Measurements from ENCODE around the gene GUCY1A1. TPM values are rescaled to one million over a fixed set of nuclear protein-coding genes. Genes with fewer than 3 reads are reported as not detected.

Gene GUCY1A1
- total RNA-seq, 1 experiment from 2014 or later, result 9.2 TPM

DNA sequence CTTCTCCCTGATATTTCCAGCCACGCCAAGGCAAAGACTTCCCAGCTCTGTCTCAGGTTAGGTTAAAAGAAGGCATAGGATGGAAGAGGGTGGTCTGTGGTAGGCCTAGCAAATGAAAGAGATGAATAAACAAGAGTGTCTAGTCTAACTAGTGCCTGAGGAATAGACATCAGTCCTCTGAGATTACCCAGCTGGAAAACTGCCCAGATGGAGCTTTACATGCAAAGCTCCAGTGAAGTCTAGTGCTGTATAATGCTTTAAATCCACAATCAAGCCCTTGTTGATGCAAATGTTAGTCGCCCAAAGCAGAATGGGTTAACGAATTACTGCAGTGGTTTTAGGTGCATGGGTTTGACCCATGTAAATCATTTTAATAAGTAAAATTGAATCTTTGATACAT is 67.4 kb downstream of the GUCY1A1 start:
- no peak overlapping the region for H2AFZ ChIP-seq (ENCODE audit: low read length)
- H3K36me3 ChIP-seq (ENCODE audit: low read depth, low read length), result no peaks in the 10 kb centered on the region
- no peak overlapping the region for H3K9ac ChIP-seq (ENCODE audit: low read length)
- no peak for ATAC-seq
- intact Hi-C loops (cut with micrococcal nuclease), result no loop called here
- H3K27me3 ChIP-seq (ENCODE audit: low read length), result no peaks in the 10 kb centered on the region
- H4K20me1 ChIP-seq (ENCODE audit: low read length), result no peaks in the 10 kb centered on the region
- POLR2A ChIA-PET (ENCODE audit: unreplicated experiment), result no interaction called here
- H3K4me1 ChIP-seq (ENCODE audit: insufficient read depth, low read length), result no peaks in the 10 kb centered on the region
- H3K27ac ChIP-seq (ENCODE audit: low read length), result no peak overlapping the region
- no TSS peak for BruUV-seq (replicated peaks)
- H3K79me2 ChIP-seq (ENCODE audit: low read length), result no peaks in the 10 kb centered on the region
- H3K9me3 ChIP-seq (ENCODE audit: low read length), result no peaks in the 10 kb centered on the region
- CTCF ChIA-PET, result no interaction called here
- TF ChIP-seq, protein P1, sequence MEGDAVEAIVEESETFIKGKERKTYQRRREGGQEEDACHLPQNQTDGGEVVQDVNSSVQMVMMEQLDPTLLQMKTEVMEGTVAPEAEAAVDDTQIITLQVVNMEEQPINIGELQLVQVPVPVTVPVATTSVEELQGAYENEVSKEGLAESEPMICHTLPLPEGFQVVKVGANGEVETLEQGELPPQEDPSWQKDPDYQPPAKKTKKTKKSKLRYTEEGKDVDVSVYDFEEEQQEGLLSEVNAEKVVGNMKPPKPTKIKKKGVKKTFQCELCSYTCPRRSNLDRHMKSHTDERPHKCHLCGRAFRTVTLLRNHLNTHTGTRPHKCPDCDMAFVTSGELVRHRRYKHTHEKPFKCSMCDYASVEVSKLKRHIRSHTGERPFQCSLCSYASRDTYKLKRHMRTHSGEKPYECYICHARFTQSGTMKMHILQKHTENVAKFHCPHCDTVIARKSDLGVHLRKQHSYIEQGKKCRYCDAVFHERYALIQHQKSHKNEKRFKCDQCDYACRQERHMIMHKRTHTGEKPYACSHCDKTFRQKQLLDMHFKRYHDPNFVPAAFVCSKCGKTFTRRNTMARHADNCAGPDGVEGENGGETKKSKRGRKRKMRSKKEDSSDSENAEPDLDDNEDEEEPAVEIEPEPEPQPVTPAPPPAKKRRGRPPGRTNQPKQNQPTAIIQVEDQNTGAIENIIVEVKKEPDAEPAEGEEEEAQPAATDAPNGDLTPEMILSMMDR (conservative IDR thresholded peaks at IDR 0.05; ENCODE audit: low read depth, low read length), result no peak
- no peaks in the 10 kb centered on the region for H3K9me2 ChIP-seq (replicated peaks; ENCODE audit: low read length)
- no peak overlapping the region for H3K4me2 ChIP-seq (ENCODE audit: low read length)
- DNase-seq, result no peak
- H3F3A ChIP-seq (ENCODE audit: low read length, unreplicated experiment), result no peaks in the 10 kb centered on the region
- no peak overlapping the region for H3K4me3 ChIP-seq (ENCODE audit: low read length)

DNA sequence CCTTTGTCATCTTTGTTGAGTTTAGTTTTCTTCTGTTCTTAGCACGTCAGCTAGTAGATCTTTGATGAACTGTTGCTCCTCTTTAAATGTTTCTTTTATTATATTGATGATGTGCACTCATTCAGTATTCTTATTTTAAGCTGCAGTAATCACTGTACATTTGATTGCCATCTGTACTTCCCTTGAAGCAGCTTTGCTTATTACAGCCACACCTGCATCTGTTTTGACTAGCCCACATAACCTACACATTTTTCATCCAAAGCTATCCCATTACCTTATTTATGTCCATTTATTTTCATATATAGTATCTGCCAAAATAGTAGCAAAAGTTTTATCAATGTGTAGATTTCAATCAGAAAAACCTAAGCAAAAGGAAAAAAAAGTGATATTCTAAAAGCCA is 68.3 kb downstream of the GUCY1A1 start:
- H3K9me2 ChIP-seq (replicated peaks; ENCODE audit: low read length), result no peaks in the 10 kb centered on the region
- no peaks in the 10 kb centered on the region for H3K4me1 ChIP-seq (ENCODE audit: insufficient read depth, low read length)
- H3K4me3 ChIP-seq (ENCODE audit: low read length), result no peak overlapping the region
- no peaks in the 10 kb centered on the region for H3K27me3 ChIP-seq (ENCODE audit: low read length)
- BruUV-seq (replicated peaks), result no TSS peak
- no peaks in the 10 kb centered on the region for H3K79me2 ChIP-seq (ENCODE audit: low read length)
- H2AFZ ChIP-seq (ENCODE audit: low read length), result no peak overlapping the region
- POLR2A ChIA-PET (ENCODE audit: unreplicated experiment), result no interaction called here
- CTCF ChIA-PET, result no interaction called here
- H4K20me1 ChIP-seq (ENCODE audit: low read length), result no peaks in the 10 kb centered on the region
- no peaks in the 10 kb centered on the region for H3K36me3 ChIP-seq (ENCODE audit: low read depth, low read length)
- no peak overlapping the region for H3K27ac ChIP-seq (ENCODE audit: low read length)
- no peak overlapping the region for H3K9ac ChIP-seq (ENCODE audit: low read length)
- TF ChIP-seq EZH2phosphoT487 (IDR thresholded peaks at IDR 0.05; ENCODE audit: borderline replicate concordance, low read length), result no peak
- TF ChIP-seq EZH2 (IDR thresholded peaks at IDR 0.05; ENCODE audit: low read length, unreplicated experiment), result no peak
- TF ChIP-seq, protein P1 (conservative IDR thresholded peaks at IDR 0.05; ENCODE audit: low read depth, low read length), result no peak
- no peak overlapping the region for H3K4me2 ChIP-seq (ENCODE audit: low read length)
- intact Hi-C loops (cut with micrococcal nuclease), result no loop called here
- no peaks in the 10 kb centered on the region for H3F3A ChIP-seq (ENCODE audit: low read length, unreplicated experiment)
- no peak for ATAC-seq
- no peak for DNase-seq
- no peaks in the 10 kb centered on the region for H3K9me3 ChIP-seq (ENCODE audit: low read length)

DNA sequence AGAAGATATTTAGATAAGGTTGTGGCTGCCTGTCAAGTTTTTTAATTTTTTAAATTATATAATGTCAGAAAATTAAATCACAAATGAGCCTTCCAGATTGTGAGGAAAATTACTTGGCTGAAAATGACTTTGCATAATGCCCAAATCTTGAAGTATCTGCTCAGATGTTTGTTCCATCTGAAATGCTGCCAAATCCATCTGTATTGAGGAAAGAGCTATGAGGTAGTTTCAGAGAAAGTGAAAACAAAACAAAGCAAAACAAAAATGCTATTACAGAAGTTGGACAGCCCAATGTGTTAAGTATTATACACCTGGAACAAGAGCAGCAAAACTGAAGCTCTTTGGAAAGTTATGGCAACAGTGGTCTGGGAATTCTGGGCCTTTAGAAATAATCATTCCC is 68.8 kb downstream of the GUCY1A1 start:
- Histone ChIP-seq H3K4me2 (ENCODE audit: low read length) (no peak overlapping the region), H3K4me3 (ENCODE audit: low read length) (no peak overlapping the region), H2AFZ (ENCODE audit: low read length) (no peak overlapping the region), H3K9me3 (ENCODE audit: low read length) (no peaks in the 10 kb centered on the region), H3K9me2 (replicated peaks; ENCODE audit: low read length) (no peaks in the 10 kb centered on the region), H3K4me1 (ENCODE audit: insufficient read depth, low read length) (no peaks in the 10 kb centered on the region), H3K27ac (ENCODE audit: low read length) (no peak overlapping the region), H3K36me3 (ENCODE audit: low read depth, low read length) (no peaks in the 10 kb centered on the region), H4K20me1 (ENCODE audit: low read length) (no peaks in the 10 kb centered on the region), H3F3A (ENCODE audit: low read length, unreplicated experiment) (no peaks in the 10 kb centered on the region), H3K9ac (ENCODE audit: low read length) (no peak overlapping the region), H3K79me2 (ENCODE audit: low read length) (no peaks in the 10 kb centered on the region), H3K27me3 (ENCODE audit: low read length) (no peaks in the 10 kb centered on the region)
- ATAC-seq (no peak), DNase-seq (no peak)
- intact Hi-C loops (cut with micrococcal nuclease), result no loop called here
- ChIA-PET POLR2A (ENCODE audit: unreplicated experiment) (no interaction called here), CTCF (no interaction called here)
- TF ChIP-seq EZH2 (IDR thresholded peaks at IDR 0.05; ENCODE audit: low read length, unreplicated experiment), result no peak
- TF ChIP-seq, protein P1 (conservative IDR thresholded peaks at IDR 0.05; ENCODE audit: low read depth, low read length), result no peak
- BruUV-seq (replicated peaks), result no TSS peak

Data from PC-3 (cell line).